ENCODE results near the gene SNED1. TPM values are rescaled to one million over a fixed set of nuclear protein-coding genes. Genes with fewer than 3 reads are reported as not detected.

Gene SNED1
- total RNA-seq, 1 donor from 2014 or later = 148 TPM

GRCh38 chr2:241050624-241051577 is 52.5 kb downstream of the SNED1 start:
- no peak for ATAC-seq
- intact Hi-C loops (cut with DNase I) = no loop called here
- peak; percentile 49 for DNase-seq (ENCODE audit: low spot score)

GRCh38 chr2:241051578-241052487 is 53.4 kb downstream of the SNED1 start:
- DNase-seq (ENCODE audit: low spot score) (peak; percentile 50), ATAC-seq (no peak)

GRCh38 chr2:241052677-241053360 is 54.4 kb downstream of the SNED1 start:
- ATAC-seq (peak; percentile 9), DNase-seq (ENCODE audit: low spot score) (peak; percentile 50)
- intact Hi-C loops (cut with DNase I) = no loop called here

More at GRCh38 chr2:241051578-241052487, 53.4 kb downstream of the SNED1 start:
- intact Hi-C loops (cut with DNase I) = no loop called here

- intact Hi-C loops (cut with DNase I) = no loop called here
- no peak for DNase-seq (ENCODE audit: low spot score)
- no peak for ATAC-seq
These were observed 55.3 kb downstream of the SNED1 start for GRCh38 chr2:241053576-241054251.

GRCh38 chr2:241061275-241061674 is 62.9 kb downstream of the SNED1 start:
- ATAC-seq (peak; percentile 64), DNase-seq (ENCODE audit: low spot score) (no peak)
- intact Hi-C loops (cut with DNase I) = no loop called here

- intact Hi-C loops (cut with DNase I) = no loop called here
- no peak for DNase-seq (ENCODE audit: low spot score)
These were observed 64.1 kb downstream of the SNED1 start for GRCh38 chr2:241062389-241063092.

GRCh38 chr2:241063093-241063551 is 64.7 kb downstream of the SNED1 start:
- ATAC-seq (peak; percentile 16), DNase-seq (ENCODE audit: low spot score) (no peak)
- intact Hi-C loops (cut with DNase I) = no loop called here

More at GRCh38 chr2:241062389-241063092, 64.1 kb downstream of the SNED1 start:
- ATAC-seq = peak; percentile 3

GRCh38 chr2:241063587-241063986 is 65.2 kb downstream of the SNED1 start:
- DNase-seq (ENCODE audit: low spot score) = no peak
- ATAC-seq = peak; percentile 2
- intact Hi-C loops (cut with DNase I) = no loop called here

- DNase-seq (ENCODE audit: low spot score) = peak; percentile 63
- intact Hi-C loops (cut with DNase I) = no loop called here
- no peak for ATAC-seq
These were observed 65.8 kb downstream of the SNED1 start for GRCh38 chr2:241064008-241064801.

- intact Hi-C loops (cut with DNase I) = no loop called here
- no peak for ATAC-seq
These were observed 66.5 kb downstream of the SNED1 start for GRCh38 chr2:241064802-241065354.

GRCh38 chr2:241065355-241065803 is 67.0 kb downstream of the SNED1 start:
- ATAC-seq = no peak
- intact Hi-C loops (cut with DNase I) = no loop called here
- DNase-seq (ENCODE audit: low spot score) = no peak

More at GRCh38 chr2:241064802-241065354, 66.5 kb downstream of the SNED1 start:
- DNase-seq (ENCODE audit: low spot score) = no peak

GRCh38 chr2:241066171-241066892 is 67.9 kb downstream of the SNED1 start:
- no peak for ATAC-seq
- intact Hi-C loops (cut with DNase I) = no loop called here
- DNase-seq (ENCODE audit: low spot score) = no peak

GRCh38 chr2:241066893-241067341 is 68.5 kb downstream of the SNED1 start:
- DNase-seq (ENCODE audit: low spot score) = no peak
- no peak for ATAC-seq
- intact Hi-C loops (cut with DNase I) = no loop called here

- ATAC-seq (no peak), DNase-seq (ENCODE audit: low spot score) (peak; percentile 63)
- intact Hi-C loops (cut with DNase I) = no loop called here
These were observed 69.2 kb downstream of the SNED1 start for GRCh38 chr2:241067501-241068135.

GRCh38 chr2:241068136-241068941 is 69.9 kb downstream of the SNED1 start:
- ATAC-seq (no peak), DNase-seq (ENCODE audit: low spot score) (no peak)
- intact Hi-C loops (cut with DNase I) = no loop called here
